Breast epithelium (tissue), 3 donors: ENCODE results near the gene DCX.

Source experiments
- CTCF ChIP-seq, 3 donors: fragments of 450-650 bp; IDR thresholded peaks; one replicate each; pipeline ENCODE4 v1.5.1; 2016 to 2017; ENCODE audit warnings: antibody characterized with exemption in 3 of 3, mild to moderate bottlenecking in 3 of 3, moderate library complexity in 3 of 3
- POLR2A ChIP-seq: fragments of 450-650 bp; IDR thresholded peaks from one replicate; pipeline ENCODE4 v1.6.1; 2016; ENCODE audit warnings: antibody characterized with exemption, mild to moderate bottlenecking, moderate library complexity
- POLR2AphosphoS5 ChIP-seq, 3 donors: sonication (generic); formaldehyde crosslinking; IDR thresholded peaks; one replicate each; pipeline ENCODE4 v1.6.1; 2017; ENCODE audit warnings: antibody characterized with exemption in 3 of 3

DNA sequence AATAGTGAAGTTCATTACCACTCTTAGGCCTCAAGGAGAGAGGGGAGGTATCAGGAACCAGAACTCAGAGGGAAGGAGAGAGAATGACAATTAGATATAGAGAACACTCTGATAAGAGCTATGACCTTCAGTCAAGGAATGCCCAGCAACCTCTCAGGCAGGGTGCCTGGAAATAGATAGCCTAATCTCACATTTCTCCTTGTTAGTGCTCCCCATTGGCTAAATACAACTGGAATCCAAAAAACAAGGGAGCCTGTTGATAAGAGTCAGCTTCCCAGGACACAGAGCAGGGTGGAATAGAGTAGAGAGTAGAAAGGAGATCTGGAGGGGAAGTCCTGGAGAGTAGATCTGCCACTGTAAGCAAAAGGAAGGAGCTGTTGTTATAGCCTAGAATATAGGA lies 62.1 kb downstream of the DCX start:
- no peak for TF ChIP-seq POLR2A
- no peak for TF ChIP-seq CTCF (IDR thresholded peaks at IDR 0.05)
- no peak for TF ChIP-seq POLR2AphosphoS5 (IDR thresholded peaks at IDR 0.05)
